ENCODE measurements around the gene SNRPF. TPM values are rescaled to one million over a fixed set of nuclear protein-coding genes. Genes with fewer than 3 reads are reported as not detected.

The SNRPF gene
- total and polyA plus RNA-seq, 2 donors (not counting 1 experiment from before 2014, with no cell fraction given) = 14.2 to 25.0 TPM

GRCh38 chr12:95908573-95908972, 49.8 kb downstream of the SNRPF start:
- H3K4me1 ChIP-seq (ENCODE audit: control insufficient read depth, extremely low read depth, insufficient read depth, low read length) = no peaks in the 10 kb centered on the region
- no peak overlapping the region for H3K9ac ChIP-seq (ENCODE audit: insufficient read depth, low read length)
- peak; percentile 50 to 58 for DNase-seq (ENCODE audit: low read depth in 2 of 2)
- H3K27me3 ChIP-seq (ENCODE audit: control insufficient read depth, insufficient read depth, low read length) = no peaks in the 10 kb centered on the region
- no peak overlapping the region for H3K4me3 ChIP-seq (replicated peaks in 1 of 4; ENCODE audit: control extremely low read depth in 1 of 4, insufficient read depth in 1 of 4, low read depth in 3 of 4, low read length in 4 of 4)
- H4K20me1 ChIP-seq (ENCODE audit: control insufficient read depth, extremely low read depth, insufficient read depth, low read length) = no peaks in the 10 kb centered on the region
- H3K9me3 ChIP-seq (ENCODE audit: control insufficient read depth, insufficient read depth, low read depth, low read length) = no peaks in the 10 kb centered on the region
- no peaks in the 10 kb centered on the region for H3K36me3 ChIP-seq (ENCODE audit: control insufficient read depth, insufficient read depth, low read length)
- no peak overlapping the region for H3K4me2 ChIP-seq (ENCODE audit: extremely low read depth, insufficient read depth, low read length)
- H3K79me2 ChIP-seq (ENCODE audit: control insufficient read depth, insufficient read depth, low read length) = no peaks in the 10 kb centered on the region
- no peak overlapping the region for H3K27ac ChIP-seq (ENCODE audit: insufficient read depth, low read length)
- no peak for TF ChIP-seq EZH2 (IDR thresholded peaks at IDR 0.05; ENCODE audit: low read length, missing control alignments)
- no peak overlapping the region for H2AFZ ChIP-seq (ENCODE audit: low read length)

DNA sequence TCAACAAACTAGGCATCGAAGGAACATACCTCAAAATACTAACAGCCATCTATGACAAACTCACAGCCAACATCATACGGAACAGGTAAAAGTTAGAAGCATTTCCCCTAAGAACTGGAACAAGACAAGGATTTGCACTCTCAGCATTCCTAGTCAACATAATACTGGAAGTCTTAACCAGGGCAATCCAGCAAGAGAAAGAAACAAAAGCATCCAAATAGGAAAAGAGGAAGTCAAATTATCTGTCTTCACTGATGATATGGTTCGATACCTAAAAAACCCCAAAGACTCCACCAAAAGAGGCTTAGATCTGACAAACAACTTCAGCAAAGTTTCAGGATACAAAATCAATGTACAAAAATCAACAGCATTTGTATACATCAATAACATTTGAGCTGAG, 51.1 kb downstream of the SNRPF start:
- TF ChIP-seq EZH2 (IDR thresholded peaks at IDR 0.05; ENCODE audit: low read length, missing control alignments) = no peak
- TF ChIP-seq, protein P1, sequence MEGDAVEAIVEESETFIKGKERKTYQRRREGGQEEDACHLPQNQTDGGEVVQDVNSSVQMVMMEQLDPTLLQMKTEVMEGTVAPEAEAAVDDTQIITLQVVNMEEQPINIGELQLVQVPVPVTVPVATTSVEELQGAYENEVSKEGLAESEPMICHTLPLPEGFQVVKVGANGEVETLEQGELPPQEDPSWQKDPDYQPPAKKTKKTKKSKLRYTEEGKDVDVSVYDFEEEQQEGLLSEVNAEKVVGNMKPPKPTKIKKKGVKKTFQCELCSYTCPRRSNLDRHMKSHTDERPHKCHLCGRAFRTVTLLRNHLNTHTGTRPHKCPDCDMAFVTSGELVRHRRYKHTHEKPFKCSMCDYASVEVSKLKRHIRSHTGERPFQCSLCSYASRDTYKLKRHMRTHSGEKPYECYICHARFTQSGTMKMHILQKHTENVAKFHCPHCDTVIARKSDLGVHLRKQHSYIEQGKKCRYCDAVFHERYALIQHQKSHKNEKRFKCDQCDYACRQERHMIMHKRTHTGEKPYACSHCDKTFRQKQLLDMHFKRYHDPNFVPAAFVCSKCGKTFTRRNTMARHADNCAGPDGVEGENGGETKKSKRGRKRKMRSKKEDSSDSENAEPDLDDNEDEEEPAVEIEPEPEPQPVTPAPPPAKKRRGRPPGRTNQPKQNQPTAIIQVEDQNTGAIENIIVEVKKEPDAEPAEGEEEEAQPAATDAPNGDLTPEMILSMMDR (conservative IDR thresholded peaks at IDR 0.05 in 1 of 2, IDR thresholded peaks at IDR 0.05 in 1 of 2; ENCODE audit: low read depth in 1 of 2, low read length in 2 of 2) = no peak
- no peaks in the 10 kb centered on the region for H3K4me1 ChIP-seq (ENCODE audit: control insufficient read depth, extremely low read depth, insufficient read depth, low read length)
- H4K20me1 ChIP-seq (ENCODE audit: control insufficient read depth, extremely low read depth, insufficient read depth, low read length) = no peaks in the 10 kb centered on the region
- no peaks in the 10 kb centered on the region for H3K27me3 ChIP-seq (ENCODE audit: control insufficient read depth, insufficient read depth, low read length)
- H3K9ac ChIP-seq (ENCODE audit: insufficient read depth, low read length) = no peak overlapping the region
- no peak overlapping the region for H2AFZ ChIP-seq (ENCODE audit: low read length)
- DNase-seq (ENCODE audit: low read depth in 2 of 2) = no peak
- H3K4me3 ChIP-seq (replicated peaks in 1 of 4; ENCODE audit: control extremely low read depth in 1 of 4, insufficient read depth in 1 of 4, low read depth in 3 of 4, low read length in 4 of 4) = no peak overlapping the region
- H3K79me2 ChIP-seq (ENCODE audit: control insufficient read depth, insufficient read depth, low read length) = no peaks in the 10 kb centered on the region
- H3K27ac ChIP-seq (ENCODE audit: insufficient read depth, low read length) = no peak overlapping the region
- no peaks in the 10 kb centered on the region for H3K9me3 ChIP-seq (ENCODE audit: control insufficient read depth, insufficient read depth, low read depth, low read length)
- H3K36me3 ChIP-seq (ENCODE audit: control insufficient read depth, insufficient read depth, low read length) = no peaks in the 10 kb centered on the region
- H3K4me2 ChIP-seq (ENCODE audit: extremely low read depth, insufficient read depth, low read length) = no peak overlapping the region

Other genes with a start within 250 kb of the SNRPF start
- gene NTN4, start 68.2 kb upstream of the SNRPF start, total RNA-seq = 8.2 and 28.6 TPM in 2 replicates
- gene NTN4, start 68.2 kb upstream of the SNRPF start, polyA plus RNA-seq = 31.8 and 170 TPM in 2 replicates
- not detected in 2 replicates for gene CCDC38, start 83.7 kb downstream of the SNRPF start, total RNA-seq
- gene CCDC38, start 83.7 kb downstream of the SNRPF start, polyA plus RNA-seq = 0.05 TPM in 1 of 2 replicates, not detected in the other
- gene AMDHD1, start 84.4 kb downstream of the SNRPF start, total RNA-seq = under 0.01 and 0.33 TPM in 2 replicates
- 0.08 and 0.25 TPM in 2 replicates for gene AMDHD1, start 84.4 kb downstream of the SNRPF start, polyA plus RNA-seq
- gene HAL, start 137.4 kb downstream of the SNRPF start, total RNA-seq = 0.17 TPM in 1 of 2 replicates, not detected in the other
- gene HAL, start 137.4 kb downstream of the SNRPF start, polyA plus RNA-seq = 0.02 TPM in 1 of 2 replicates, not detected in the other
- 87.6 and 100 TPM in 2 replicates for gene LTA4H, start 176.6 kb downstream of the SNRPF start, total RNA-seq
- gene LTA4H, start 176.6 kb downstream of the SNRPF start, polyA plus RNA-seq = 67.8 and 81.1 TPM in 2 replicates